GM15510 (cell line): ENCODE results near the gene OR5AK2.

Experiments
- POLR2A ChIP-seq: IDR thresholded peaks from 3 replicates; pipeline ENCODE4 v1.6.1; 2011; ENCODE audit warnings: borderline replicate concordance; ENCODE audit not compliant: insufficient read length; ENCODE audit errors: extremely low read depth

OR5AK2 gene

GRCh38 chr11:56988614-56989013, at the start of gene OR5AK2:
Gene OR5AK2, plus strand, starts transcription at chr11:56988914. Its CDS starts 0 bp downstream, at chr11:56988914.
- no peak for TF ChIP-seq POLR2A

DNA sequence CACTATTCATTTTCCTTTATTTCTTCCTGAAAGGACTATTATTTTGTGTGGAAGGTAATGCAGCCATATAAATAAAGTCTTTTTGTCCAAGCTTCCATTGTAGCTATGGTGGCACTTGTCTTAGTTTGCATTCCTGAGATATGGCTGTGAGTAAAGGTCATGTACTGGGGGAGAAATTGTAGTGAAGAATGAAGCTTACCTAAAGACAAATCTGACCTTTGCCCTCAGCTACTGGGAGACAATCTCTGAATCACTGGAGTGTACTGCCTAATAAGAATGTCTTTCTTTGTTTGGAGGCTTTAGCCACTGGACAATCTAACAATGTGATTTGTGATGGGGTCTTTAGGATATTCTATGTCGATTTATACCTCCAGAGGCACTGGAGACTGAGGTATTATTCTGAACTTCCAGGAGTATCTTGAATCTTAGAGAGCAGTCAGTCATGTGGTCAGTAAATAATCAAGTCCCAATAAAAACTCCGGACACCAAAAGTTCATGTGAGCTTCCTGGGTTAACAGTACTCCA, 39.7 kb upstream of the OR5AK2 start:
- TF ChIP-seq POLR2A = no peak

- no peak for TF ChIP-seq POLR2A
Observed at GRCh38 chr11:56950510-56950909, 38.2 kb upstream of the OR5AK2 start.

DNA sequence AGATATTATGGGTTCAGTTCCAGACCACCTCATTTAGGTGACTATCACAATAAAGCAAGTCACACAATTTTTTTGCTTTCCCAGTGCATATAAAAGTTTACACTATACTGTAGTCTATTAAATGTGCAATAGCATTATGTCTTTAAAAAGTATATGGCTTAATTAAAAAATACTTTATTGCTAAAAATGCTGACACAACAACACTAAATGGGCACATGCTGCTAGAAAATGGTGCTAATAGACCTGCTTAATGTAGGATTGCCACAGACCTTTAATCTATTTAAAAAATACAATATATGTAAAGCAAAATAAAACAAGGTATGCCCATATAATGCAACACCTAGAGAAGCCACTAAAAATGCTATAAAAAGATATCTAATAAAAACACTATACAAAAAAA, 27.1 kb upstream of the OR5AK2 start:
- TF ChIP-seq POLR2A = no peak

DNA sequence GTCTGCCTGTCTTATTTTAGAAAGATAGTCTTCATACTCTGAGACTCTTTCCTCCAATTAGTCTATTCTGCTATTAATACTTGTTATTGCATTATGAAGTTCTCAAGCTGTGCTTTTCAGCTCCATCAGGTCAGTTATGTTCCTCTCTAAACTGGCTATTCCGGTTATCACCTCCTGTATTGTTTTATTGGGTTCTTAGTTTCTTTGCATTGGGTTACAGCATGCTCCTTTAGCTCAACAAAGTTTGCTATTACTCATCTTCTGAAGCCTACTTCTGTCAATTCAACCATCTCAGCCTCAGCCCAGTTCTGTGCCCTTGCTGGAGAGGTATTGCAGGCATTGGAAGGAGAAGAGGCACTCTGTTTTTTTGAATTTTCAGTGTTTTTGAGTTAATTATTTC, 21.0 kb upstream of the OR5AK2 start:
- no peak for TF ChIP-seq POLR2A

DNA sequence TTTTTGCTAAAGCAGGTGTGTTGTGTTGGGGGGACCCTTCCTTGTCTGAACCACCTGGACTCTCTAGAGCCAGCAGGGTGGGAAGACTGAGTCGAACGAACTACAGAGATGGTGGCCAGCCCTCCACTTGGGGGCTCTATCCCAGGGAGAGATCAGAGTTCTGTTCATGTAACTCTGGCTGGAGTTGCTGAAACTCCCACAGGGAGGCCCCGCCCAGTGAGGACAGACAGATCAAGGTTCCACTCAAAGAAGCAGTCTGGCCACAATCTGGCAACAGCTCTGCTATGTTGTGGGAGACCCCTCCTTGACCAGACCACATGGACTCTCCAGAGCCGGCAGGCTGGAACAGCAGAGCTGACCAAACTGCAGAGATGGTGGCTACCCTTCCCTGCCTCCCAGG, 20.2 kb upstream of the OR5AK2 start:
- no peak for TF ChIP-seq POLR2A

DNA sequence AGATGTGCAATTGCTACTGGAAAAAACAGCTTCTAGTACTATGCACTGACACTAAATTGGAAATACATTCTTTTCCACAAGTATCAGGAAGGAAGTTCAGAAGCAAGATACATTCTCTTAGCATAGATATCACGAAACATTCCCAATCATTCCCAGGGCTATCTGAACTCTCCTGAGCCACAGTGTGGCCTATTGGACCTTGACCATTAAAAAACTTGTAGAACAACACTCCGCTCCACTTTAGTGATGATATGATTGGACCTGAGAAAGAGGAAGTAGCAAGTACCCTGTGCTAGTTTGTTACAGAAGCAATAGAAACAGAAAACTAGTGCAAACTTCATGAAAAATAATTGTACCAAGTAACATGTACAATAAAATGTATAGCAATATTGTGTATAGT, 11.4 kb upstream of the OR5AK2 start:
- TF ChIP-seq POLR2A = no peak

- no peak for TF ChIP-seq POLR2A
Observed at GRCh38 chr11:56990702-56991101, 2.0 kb downstream of the OR5AK2 start.

GRCh38 chr11:56994532-56994931, 5.8 kb downstream of the OR5AK2 start:
- no peak for TF ChIP-seq POLR2A

DNA sequence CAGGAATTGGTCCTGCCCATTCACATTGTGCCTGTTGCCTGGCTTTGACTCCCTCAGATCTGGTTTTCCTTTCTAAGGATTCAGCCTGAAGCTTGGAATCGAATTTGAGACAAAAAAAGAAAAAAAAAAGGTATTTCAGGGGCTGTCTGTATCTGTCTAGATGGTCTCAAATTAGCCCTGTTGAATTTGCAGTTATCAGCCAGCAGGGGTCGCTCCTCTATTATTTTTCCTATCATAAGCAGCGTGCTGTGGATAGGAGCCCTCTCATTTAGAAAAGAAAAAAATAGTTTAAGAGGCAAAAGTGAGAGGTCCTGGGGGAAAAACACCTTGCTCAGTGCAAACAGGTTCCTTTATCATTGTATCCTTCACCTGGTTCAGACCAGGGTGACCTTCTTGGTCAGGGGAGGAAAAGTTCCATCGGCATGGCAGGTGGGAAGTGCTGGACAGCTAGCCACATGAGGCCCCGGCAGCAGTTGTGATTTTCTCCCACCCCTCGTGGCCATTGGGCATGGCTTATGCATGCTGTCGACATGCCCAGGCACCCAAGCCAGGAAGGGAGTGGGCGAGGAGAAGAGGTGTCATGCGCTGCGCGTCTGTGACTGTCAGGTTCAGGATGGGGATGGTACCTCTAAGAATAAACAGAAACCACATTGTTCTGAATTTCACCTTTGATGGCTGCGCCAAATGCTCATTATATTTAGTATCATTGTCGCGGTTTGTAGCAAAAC, 13.1 kb downstream of the OR5AK2 start:
- TF ChIP-seq POLR2A = no peak

DNA sequence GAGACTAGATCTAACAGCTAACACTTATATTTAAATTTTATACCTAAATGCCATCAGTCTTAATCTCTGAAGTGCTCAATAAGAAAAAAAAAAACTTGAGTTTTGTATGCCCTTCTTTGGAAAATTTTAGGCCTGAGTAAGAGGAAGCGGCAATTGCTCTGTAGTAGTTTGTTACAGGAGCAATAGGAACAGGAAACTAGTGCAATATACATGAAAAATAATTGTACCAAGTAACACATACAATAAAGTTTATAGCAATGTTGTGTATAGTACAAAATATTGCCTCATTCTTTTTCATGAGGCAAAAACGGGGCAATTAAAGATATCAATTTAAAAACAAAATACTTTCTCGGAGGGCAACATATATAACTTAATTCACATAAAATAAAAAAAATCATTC, 19.7 kb downstream of the OR5AK2 start:
- no peak for TF ChIP-seq POLR2A

DNA sequence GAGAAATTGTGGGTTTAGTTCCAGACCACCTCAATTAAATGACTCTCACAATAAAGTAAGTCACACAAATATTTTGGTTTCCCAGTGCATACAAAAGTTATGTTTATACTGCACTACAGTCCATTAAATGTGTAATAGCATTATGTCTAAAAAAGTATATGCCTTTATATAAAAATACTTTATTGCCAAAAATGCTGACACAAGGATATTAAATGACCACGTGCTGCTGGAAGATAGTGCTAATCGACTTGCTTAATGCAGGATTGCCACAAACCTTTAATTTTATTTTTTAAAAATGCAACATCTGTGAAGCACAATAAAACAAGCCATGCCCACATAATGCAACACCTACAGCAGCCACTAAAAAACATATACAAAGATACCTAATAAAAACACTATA, 27.0 kb downstream of the OR5AK2 start:
- no peak for TF ChIP-seq POLR2A

DNA sequence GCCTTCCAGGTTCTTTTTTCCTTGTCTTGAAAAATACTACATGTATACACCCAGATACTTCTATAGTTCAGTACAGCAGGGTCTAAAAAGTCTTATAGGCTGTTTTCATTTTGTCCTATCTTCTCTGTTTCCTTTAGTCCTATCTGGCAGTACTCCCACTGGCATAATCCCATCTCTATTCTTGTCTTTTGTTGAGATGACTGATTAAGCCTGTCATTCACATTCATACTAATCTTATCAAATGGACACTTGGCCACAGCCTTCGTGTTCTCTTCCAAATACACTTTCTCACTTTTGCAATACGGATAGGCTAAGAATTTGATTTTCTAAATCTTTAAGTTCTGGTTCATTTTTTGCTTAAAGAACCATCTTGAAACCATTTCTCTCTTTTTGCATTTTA, 42.8 kb downstream of the OR5AK2 start:
- TF ChIP-seq POLR2A = no peak
